B cell (primary cell): Measurements from ENCODE around the gene SCAI.

Source experiments
- EZH2 ChIP-seq: IDR thresholded peaks from 2 replicates; pipeline ENCODE4 v1.6.1; 2012; ENCODE audit warnings: borderline replicate concordance, low read depth, mild to moderate bottlenecking, moderate library complexity, low read length; ENCODE audit not compliant: insufficient read depth, poor library complexity, severe bottlenecking
- TF ChIP-seq, protein P1 (sequence below): fragments of 200-600 bp; IDR thresholded peaks from one replicate; pipeline ENCODE4 v1.8.0; 2022; ENCODE audit warnings: antibody characterized with exemption, mild to moderate bottlenecking

DNA sequence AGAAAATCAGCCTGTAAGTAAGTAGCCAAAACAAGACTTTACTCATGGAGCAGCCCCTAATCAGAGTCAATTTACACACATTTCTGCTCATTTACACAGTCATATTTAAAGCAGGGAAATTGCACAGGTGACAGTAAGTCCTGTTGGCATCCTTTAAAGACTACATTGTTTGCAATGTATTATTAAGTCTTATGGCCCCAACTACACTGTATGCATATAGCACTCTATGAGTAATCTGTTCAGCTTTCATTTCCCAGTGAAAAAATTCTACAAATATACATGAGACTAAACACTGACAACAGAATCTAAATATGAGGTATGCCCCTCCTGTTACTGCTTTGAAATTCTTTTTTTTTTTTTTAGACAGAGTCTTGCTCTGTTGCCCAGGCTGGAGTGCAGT is 26.6 kb upstream of the SCAI start:
- TF ChIP-seq, protein P1, sequence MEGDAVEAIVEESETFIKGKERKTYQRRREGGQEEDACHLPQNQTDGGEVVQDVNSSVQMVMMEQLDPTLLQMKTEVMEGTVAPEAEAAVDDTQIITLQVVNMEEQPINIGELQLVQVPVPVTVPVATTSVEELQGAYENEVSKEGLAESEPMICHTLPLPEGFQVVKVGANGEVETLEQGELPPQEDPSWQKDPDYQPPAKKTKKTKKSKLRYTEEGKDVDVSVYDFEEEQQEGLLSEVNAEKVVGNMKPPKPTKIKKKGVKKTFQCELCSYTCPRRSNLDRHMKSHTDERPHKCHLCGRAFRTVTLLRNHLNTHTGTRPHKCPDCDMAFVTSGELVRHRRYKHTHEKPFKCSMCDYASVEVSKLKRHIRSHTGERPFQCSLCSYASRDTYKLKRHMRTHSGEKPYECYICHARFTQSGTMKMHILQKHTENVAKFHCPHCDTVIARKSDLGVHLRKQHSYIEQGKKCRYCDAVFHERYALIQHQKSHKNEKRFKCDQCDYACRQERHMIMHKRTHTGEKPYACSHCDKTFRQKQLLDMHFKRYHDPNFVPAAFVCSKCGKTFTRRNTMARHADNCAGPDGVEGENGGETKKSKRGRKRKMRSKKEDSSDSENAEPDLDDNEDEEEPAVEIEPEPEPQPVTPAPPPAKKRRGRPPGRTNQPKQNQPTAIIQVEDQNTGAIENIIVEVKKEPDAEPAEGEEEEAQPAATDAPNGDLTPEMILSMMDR, result no peak
- TF ChIP-seq EZH2, result no peak
